Activated CD8-positive, alpha-beta memory T cell treated with anti-CD3 and anti-CD28 coated beads for 24 hours (primary cell): ENCODE measurements around the gene UBE2E2.
"Not testable (repeated sequence)": the region's sequence is repeated elsewhere in the genome, so short reads cannot be mapped to it uniquely, and the experiment has no call there.

Experiments used
- DNase-seq: peaks from one replicate; pipeline ENCODE4 v3.0.0-alpha.2; 2020

UBE2E2 gene

DNA sequence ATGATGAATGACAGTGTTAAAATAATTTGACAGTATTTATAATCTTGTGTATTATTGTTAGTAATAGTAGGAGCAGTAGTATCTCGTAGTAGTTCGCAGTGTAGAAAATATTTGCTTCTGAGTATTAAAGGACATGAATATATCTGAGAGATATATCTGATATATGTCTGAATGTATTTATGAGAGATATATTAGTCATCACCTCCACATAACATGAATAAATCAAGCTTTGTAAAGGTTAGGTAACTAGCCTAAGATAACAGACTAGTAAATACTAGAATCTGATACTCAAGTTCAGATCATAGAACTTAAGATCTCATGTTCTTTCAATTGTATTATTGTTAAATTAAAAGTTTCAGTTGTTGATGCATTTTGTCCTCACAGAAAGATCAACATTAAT lies 130.5 kb downstream of the UBE2E2 start:
- no peak for DNase-seq

GRCh38 chr3:23336853-23337252 lies 133.7 kb downstream of the UBE2E2 start:
- DNase-seq, result not testable (repeated sequence)

DNA sequence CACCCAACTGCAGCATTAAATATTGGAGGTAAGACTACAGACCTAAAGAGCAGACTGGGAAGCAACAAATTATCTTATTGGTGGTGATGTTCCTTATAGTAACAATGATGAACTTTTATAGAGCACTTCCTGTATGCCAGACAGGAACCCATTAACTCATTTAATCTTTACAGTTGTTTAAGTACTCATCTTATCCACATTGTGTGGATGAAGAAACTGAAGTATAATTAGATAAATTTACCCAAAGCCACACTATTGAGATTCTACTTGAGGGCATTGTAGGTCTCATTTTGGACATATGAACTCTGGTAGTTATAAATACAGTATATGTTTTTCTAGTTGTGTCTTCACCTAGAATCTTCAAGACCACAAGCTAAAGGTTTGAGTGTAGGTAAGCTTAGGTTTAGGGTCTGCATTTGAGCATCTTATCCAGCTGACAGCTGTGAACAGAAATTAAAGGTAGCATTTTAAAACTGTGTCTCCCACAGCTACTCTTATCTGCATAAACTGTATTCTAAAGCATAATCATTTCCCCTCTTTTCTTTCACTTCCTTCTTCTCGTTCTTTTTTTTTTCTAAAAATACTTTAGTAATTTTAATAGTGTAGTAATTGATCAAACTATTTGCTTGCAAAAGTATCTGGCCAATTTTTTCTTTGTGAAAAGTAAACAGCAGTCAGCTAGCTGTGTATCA lies 138.2 kb downstream of the UBE2E2 start:
- DNase-seq, result no peak

GRCh38 chr3:23342343-23342742 lies 139.2 kb downstream of the UBE2E2 start:
- no peak for DNase-seq

DNA sequence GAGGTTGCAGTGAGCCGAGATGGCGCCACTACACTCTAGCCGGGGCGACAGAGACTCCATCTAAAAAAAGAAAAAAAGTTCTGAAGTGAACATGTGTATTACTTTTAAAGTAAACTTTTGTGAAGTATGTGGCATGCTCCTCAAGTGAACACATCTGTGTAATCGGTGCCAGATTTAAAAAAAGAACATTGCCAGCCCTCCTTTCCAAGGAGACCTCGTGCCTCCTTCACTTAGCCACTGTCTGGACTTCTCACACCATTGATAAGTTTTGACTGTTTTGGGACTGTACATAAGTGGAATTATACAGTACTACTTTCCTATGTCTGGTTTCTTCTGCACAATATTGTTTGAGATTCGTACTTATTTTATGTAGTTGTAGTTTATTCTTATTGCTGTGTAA lies 140.4 kb downstream of the UBE2E2 start:
- DNase-seq, result no peak

DNA sequence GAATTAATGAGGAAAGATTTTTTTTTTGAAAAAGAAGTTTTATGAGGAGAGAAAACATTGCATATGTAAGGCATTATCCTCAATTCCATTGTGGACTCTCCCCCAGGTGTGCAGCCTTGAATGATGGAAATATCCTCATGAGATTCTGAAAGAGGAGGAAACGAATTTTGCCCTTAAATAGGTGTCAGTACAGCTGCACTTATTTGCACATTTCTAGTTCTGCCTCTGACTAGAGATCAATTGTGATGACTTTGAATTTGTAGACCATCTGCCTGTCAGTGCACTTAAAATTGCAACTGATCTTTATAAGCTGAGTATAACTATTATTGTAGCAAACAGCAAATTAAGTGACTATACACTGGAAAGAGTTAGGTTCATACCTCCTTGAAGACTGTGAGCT lies 141.8 kb downstream of the UBE2E2 start:
- no peak for DNase-seq

DNA sequence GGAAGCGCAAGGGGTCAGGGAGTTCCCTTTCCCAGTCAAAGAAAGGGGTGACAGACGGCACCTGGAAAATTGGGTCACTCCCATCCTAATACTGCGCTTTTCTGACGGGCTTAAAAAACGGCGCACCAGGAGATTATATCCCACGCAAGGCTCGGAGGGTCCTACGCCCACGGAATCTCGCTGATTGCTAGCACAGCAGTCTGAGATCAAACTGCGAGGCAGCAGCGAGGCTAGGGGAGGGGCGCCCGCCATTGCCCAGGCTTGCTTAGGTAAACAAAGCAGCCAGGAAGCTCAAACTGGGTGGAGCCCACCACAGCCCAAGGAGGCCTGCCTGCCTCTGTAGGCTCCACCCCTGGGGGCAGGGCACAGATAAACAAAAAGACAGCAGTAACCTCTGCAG lies 146.3 kb downstream of the UBE2E2 start:
- not testable (repeated sequence) for DNase-seq

DNA sequence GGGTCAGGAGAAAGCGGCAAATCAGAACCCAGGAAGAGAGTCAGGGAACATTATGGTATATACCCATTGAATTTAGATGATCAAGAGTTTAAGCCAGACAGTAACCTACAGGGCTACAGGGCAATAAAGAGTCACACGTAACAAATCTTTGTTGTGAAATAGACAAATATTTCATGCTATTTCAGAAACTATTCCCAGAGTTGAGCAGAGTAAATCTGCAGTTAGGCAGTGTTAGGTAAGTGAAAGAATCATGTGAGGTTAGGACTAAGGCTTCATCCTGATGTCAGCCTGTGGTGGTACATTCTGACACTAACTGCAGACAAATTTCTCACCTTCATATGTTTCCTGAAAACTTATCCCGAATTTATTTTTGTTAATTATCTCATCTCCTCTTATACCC lies 153.0 kb downstream of the UBE2E2 start:
- no peak for DNase-seq

DNA sequence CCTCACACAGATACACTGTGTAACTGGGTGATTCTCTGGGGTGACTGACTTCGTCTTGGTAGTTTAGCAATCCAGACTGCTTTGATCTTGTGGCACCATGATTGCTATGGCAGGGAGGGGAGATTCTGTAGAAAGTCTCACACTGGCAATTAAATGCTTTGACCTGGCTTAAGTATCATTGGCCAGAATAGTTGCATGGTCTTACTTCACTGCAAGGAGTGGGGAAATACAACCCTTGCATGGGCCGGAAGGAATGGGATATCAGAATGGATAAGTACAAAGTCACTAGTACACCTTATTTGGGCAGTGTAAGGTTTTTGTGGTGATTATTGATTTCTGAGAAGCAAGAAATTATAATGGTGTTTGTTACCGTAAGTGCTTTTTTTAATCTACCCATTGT lies 153.8 kb downstream of the UBE2E2 start:
- DNase-seq, result no peak

DNA sequence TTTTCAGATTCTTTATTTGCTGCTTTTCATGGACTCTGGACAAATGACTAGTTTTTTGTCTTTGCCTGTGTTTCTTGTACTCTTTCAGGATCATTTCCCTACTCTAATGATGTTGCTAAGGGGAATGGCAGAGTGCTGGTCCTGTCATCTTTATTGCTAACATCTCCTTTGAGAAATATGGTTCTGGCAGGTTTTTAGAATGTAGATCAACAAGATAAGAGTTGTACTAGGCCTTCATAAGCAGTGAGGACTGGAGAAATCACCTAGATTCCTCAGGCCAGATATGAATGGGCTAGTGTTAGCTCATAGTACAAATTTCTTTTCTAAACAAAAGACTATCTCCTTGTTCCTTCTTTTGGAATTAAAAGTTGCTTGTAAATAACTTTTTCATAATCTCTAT lies 156.0 kb downstream of the UBE2E2 start:
- no peak for DNase-seq

DNA sequence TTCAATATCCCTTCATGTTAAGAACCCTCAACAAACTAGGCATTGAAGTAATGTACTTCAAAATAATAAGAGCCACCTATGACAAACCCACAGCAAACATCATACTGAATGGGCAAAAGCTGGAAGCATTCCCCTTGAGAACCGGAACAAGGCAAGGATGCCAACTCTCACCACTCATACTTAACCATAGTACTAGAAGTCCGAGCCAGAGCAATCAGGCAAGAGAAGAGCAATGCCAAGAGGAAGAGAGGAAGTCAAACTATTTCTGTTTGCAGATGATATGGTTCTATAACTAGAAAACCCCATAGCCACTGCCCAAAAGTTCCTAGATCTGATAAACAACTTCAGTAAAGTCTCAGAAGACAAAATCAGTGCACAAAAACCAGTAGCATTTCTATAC lies 161.9 kb downstream of the UBE2E2 start:
- DNase-seq, result no peak

DNA sequence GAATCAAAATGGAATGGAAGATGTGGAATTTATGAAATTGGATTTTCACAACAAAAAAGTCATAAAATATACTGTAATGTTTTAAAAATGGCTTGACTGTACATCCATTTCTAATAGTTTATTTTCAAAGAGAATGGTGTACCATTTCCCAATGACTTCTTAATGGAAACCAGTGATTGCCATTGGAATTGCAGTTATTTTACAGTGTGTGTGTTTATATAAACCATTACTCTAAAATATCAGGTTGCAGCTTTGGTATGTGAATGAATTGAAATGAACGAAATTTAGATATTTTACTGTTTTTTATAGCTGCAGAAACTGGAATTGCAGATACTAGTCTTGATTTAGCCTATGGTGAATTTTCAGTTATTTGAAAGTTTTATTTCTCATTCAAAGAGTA lies 165.6 kb downstream of the UBE2E2 start:
- no peak for DNase-seq

DNA sequence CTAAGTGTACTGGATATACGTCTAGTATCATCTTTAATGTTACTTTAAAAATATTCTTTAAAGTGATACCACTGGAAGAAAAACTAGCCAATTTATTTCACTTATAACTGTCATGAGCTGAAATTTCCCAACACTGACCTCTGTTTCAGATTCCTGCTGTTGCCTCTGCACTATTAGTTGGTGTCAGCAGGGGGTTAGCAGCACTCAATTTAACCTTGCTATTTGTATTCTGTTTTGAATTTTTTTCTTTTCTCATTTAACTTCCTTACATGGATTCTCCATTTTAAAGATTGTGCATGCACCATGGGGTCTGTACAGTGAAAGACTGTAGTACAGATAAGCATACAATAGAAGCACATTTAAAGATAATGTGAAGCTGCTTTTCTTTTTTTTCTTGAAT lies 169.2 kb downstream of the UBE2E2 start:
- DNase-seq, result no peak

GRCh38 chr3:23376516-23377248 lies 173.6 kb downstream of the UBE2E2 start:
- DNase-seq, result no peak

DNA sequence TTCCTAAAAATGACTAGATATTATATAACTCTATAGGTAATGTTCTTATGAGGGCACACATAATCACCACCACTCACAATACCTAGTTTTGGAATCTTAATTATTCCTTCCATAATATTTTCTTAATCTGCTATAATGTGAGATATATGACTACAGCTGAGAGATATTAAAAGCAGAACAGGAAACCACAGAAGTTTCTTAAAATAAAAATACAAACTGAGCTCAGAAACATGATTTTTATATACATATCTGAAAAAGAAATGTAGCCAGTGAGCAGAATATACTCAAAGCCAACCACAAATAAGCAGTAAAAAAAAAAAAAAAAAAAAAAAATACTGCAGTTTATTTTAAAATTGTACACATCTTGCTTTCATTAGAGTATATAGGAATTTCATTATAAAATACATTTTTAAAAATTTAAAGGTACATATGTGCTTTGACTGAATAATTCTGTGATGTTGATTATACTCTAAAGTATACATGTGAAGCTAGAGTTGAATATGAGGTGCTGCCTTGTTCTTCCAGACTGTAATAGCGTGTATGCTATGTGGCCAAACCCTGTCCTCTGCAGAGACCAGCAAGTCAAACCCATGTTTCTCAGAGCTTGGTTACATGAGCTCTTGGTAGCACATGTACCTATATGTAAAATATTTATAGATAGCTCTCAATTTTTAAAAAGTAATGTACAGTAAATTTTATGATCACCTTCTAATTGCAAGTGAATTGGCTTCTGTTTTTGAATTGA lies 175.0 kb downstream of the UBE2E2 start:
- DNase-seq, result no peak

- no peak for DNase-seq
Observed at GRCh38 chr3:23383875-23384274, 180.7 kb downstream of the UBE2E2 start.

DNA sequence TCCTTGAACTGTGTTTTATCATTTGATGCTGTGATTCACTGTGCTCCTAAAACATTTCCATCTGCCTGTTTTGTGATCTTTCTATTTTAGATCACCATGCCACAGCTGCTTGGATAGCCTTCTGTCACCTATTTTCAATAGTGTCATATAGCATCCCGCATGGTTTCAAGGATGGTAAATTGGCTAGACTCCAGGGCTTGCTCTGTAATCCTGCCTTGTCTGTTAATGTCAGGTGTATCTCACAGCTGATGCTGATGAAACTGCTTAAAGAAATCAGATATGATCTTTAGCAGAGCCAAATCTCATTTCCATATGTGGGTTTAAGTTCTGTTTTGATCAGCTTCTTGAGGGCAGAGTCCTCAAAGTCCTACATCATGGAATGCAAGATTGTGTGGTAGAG lies 182.2 kb downstream of the UBE2E2 start:
- DNase-seq, result no peak

GRCh38 chr3:23387286-23387918 lies 184.3 kb downstream of the UBE2E2 start:
- no peak for DNase-seq

DNA sequence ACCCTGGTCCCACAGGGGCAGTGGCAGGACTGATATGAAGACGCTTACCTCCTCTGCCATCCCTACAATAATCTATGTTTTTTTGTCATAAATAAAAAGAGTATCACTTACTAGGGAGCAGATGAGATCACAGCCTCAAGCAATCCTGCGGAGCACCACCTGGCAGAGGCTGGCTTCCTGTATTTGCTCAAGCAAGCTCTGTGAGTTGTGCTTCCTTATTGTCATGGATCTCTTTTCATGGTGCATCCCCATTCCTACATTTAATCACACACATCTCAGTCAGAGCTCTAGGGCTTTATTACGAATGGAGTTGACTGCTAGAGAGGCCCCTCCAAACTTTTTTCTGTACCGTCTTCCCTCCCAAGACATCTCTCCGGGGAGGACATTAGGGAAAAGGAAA lies 186.0 kb downstream of the UBE2E2 start:
- DNase-seq, result no peak

GRCh38 chr3:23389686-23390085 lies 186.6 kb downstream of the UBE2E2 start:
- DNase-seq, result no peak

DNA sequence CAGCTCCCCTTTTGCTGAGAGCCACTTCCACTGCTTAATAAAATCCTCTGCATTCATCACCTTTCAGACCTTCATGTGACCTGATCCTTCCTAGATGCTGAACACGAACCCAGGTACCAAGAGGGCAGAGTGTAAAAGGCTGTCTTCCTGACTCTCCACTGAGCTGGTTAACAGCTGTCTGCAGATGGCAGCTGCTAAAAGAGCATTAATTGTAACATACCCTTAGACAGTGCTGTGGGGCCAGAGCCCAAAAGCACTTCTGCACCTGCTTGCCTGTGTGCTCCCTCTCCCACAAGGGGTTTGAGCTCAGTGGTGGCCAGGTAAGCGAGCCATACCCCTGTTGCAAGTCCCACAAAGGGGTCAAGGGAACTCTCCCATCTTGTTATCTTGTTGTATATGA lies 187.3 kb downstream of the UBE2E2 start:
- DNase-seq, result no peak

DNA sequence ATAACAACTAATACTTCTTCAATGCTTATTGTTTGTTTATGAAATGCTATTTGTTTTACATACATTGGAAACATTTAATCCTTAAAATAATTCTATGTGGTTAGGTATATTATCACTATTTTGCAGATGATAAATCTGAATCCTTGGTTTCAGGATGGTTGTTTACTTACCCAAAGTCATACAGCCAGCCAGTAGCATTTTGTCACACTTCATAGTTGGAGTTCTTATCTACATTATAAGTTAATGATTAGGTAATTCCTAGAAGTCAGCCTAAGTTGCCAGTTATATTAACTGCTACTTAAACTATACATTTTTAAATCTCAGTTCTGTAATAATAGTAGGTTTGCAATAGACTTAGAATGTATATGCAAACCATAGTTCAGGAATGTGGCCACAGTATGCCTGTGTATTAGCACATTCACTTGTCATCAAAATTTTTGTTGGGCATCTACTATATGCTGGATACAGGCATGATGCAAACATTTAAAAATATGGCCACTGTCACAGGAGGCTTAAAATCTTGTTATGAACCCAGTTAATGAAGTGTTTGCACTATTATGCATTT lies 187.9 kb downstream of the UBE2E2 start:
- no peak for DNase-seq

- DNase-seq, result no peak
Observed at GRCh38 chr3:23395115-23395514, 192.0 kb downstream of the UBE2E2 start.
